Suppressor macrophage (primary cell): Measurements from ENCODE around the gene CPM.
"Not testable (repeated sequence)": the region's sequence is repeated elsewhere in the genome, so short reads cannot be mapped to it uniquely, and the experiment has no call there.

Source experiments
- DNase-seq, 4 experiments: peaks; one replicate each; pipeline ENCODE4 v3.0.0-alpha.2; 2020 to 2022

CPM gene

DNA sequence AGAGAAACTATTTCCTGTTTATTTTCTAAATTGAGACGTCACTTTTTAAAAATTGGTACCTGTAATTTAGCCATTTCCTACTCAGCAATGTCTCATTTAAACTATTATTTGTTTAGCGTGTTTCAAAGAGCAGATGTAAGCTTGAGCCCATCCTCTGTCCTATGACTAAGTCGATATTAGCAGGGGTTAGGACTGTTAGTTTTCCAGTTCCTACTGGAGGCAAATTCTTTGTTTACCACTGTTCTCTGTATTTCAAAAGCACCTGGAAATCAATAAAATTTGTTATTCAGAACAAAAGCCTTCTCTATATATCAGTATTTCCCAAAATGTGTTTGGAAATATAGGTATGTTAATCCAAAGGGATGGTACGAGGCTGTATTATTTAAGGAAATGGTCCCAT lies 82.6 kb downstream of the CPM start:
- DNase-seq = no peak

DNA sequence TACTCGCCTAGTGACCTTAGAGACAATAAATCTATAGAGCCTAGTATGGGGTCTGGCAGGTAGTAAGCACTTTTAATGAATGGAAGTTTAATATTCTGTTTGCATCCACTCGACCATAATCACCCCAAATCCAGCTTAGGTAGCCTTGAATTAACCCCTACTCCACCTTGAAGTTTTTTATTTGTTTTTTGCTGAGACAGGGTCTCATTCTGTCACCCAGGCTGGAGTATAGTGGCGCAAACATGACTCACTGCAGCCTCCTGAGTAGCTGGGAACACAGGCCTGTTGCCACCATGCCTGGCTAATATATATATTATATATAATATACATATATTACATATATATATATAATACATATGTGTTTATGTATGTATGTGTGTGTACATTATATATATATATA lies 86.2 kb downstream of the CPM start:
- DNase-seq = no peak

GRCh38 chr12:68844788-68845695 lies 87.9 kb downstream of the CPM start:
- no peak for DNase-seq

GRCh38 chr12:68844318-68844745 lies 88.6 kb downstream of the CPM start:
- no peak for DNase-seq

- DNase-seq = no peak
Observed at GRCh38 chr12:68842784-68843567, 90.0 kb downstream of the CPM start.

DNA sequence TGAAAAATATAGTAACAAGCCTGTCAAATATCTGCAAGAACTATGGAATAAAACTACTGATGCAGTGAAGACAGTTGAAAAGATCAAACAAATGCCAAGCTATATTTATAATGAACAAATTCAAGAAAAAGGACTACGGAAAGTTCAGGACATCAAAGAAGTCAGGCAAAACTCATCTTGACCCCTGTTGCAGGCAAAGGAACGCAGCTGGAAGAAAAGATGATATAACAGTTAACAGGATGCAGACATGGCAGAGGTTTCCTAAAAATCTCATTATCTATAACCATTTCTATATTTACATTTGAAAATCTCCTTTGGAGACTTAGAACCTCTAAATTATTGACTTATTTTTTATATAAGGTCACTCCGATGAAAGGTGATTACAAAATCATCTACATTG lies 90.8 kb downstream of the CPM start:
- no peak for DNase-seq

- DNase-seq = no peak
Observed at GRCh38 chr12:68841717-68842116, 91.3 kb downstream of the CPM start.

GRCh38 chr12:68841175-68841574 lies 91.8 kb downstream of the CPM start:
- DNase-seq = not testable (repeated sequence)

GRCh38 chr12:68839183-68840147 lies 93.5 kb downstream of the CPM start:
- DNase-seq = no peak

DNA sequence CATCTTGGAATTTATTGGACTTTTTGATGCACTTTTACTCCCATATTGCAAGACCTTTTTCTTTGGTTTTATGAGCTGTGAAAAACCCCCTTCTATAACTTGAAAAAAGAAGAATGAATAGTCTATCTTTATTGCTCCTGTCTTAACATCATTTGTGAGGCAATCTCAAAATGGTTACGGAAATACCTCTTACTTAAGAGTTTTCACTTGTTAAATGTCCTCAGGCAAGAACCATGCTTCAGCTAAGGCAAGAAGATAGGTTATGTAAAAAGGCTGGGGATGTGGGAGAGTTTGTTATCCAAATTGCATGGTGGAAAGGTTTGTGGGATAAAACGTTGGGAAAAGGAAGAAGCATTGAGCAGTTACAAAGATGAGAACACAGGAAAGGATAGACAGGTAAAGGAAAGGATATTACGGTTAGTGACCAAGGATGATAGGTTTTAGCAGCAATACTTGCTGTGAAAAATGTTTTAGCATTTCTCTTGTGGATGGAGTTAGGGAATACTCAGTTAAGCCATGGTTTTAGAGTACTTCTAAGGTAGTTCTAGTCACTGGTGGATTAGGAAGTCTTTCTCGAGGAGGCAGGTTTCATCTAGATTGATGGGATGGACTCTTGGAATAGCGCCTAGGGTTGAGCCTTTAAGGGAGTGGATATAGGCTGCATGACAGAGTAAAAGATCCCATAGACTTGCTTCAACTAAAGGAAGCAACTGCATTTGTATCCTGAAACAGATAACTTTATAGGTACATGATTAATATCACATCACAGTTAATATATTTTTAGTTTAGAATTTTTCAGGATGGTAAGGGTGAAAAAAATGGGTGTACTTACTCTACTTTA lies 94.7 kb downstream of the CPM start:
- no peak for DNase-seq

DNA sequence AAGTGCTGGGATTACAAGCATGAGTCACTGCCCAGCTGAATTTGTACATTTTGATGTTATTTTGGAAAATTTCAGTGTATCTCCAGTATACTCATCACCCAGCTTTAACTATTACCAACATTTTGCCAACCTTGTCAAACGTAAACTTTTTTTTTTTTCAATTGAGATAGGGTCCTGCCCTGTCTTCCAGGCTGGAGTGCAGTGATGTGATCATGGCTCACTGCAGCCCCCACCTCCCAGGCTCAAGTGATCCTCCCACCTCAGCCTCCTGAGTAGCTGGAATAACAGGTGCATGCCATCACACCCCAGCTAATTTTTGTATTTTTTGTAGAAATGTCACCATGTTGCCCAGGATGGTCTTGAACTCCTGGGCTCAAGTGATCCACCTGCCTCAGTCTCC lies 95.8 kb downstream of the CPM start:
- no peak for DNase-seq

GRCh38 chr12:68835333-68835908 lies 97.5 kb downstream of the CPM start:
- DNase-seq = no peak

GRCh38 chr12:68833508-68833907 lies 99.5 kb downstream of the CPM start:
- DNase-seq = no peak

GRCh38 chr12:68832504-68832867 lies 100.5 kb downstream of the CPM start:
- DNase-seq = no peak

- no peak for DNase-seq
Observed at GRCh38 chr12:68831751-68832503, 101.0 kb downstream of the CPM start.

DNA sequence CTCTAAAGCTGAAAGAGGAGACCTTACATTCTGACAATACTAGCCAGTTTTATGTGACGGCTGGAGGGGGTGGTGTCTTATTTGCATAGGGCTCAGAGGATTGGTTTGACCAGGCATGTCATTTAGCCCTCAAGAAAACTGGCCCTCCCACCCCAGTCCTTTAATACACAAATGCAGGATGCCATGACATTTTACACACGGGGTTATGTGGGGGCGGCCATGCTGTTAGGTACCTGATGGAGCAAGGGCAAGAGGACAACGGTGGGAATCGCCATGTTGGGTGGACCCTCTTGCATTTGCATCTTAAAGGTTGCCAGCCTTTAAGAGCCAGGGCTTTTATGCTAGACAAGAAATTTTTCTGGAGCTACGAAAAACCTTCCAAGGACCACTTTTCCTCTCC lies 101.7 kb downstream of the CPM start:
- no peak for DNase-seq

- DNase-seq = no peak
Observed at GRCh38 chr12:68828672-68829068, 104.3 kb downstream of the CPM start.

DNA sequence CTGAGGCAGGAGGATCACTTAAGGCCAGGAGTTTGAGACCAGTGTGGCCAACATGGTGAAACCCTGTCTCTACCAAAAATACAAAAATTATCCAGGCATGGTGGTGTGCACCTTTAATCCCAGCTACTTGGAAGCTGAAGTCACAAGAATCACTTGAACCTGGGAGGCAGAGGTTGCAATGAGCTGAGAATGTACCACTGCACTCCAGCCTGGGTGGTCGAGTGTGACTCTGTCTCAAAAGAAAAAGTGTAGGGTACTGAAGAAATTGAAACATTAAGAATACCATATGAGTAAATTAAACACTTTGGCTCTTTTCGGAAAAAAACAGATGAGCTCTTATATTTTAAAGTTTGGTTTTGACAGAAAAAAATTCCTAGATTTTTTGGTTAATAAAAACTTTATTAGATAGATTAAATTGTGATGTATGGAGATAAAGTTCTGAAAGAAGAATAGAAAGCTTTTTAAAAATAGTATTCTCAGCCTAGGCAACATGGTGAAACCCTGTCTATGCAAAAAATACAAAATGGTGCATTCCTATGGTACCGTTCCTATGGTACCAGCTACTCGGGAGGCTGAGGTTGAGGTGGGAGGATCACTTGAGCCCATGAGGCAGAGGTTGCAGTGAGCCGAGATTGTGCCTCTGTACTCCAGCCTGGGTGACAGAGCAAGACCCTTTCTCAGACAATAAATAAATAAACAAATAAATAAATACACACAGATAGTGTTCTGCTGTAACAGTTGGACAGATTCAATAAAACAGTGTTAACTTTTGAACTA lies 104.9 kb downstream of the CPM start:
- DNase-seq = no peak

DNA sequence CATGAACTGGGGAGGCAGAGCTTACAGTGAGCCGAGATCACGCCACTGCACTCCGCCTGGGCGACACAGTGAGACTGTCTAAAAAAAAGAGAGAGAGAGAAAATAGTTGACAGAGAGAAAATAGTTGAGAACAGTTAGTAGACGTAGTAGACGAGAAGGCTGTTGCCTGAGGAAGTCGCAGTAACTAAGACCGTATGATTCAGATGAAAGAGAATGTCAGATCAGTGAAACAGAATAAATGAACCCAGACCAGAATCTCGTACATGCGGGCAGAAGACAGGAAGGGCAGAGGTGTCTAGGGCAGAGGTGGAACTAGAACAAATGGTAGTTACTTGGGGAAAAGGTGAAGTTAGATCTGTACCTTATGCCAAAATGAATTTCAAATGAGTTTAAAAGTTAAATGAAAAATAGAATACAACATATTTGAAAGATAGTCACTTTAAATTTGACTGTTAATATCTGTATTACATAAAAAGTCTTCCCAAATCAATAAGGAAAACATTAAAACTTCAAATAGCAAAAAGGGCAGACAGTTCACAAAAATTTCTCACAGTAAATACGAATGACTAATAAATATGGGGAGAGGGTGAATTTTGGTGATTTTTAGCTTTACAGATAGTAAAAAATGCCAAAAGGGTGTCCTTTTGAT lies 107.3 kb downstream of the CPM start:
- no peak for DNase-seq
